B cell (primary cell): ENCODE measurements around the gene KCTD7.

Experiments
- CTCF ChIP-seq: fragments of 200-600 bp; IDR thresholded peaks from one replicate; pipeline ENCODE4 v1.8.0; 2022; ENCODE audit warnings: antibody characterized with exemption, mild to moderate bottlenecking
- EZH2 ChIP-seq: IDR thresholded peaks from 2 replicates; pipeline ENCODE4 v1.6.1; 2012; ENCODE audit warnings: borderline replicate concordance, low read depth, mild to moderate bottlenecking, moderate library complexity, low read length; ENCODE audit not compliant: insufficient read depth, poor library complexity, severe bottlenecking

GRCh38 chr7:66617295-66617694, 11.4 kb upstream of the KCTD7 start:
- TF ChIP-seq EZH2 (no peak), CTCF (no peak)
